GM12878 (cell line): ENCODE data around the gene CHRM2. TPM values are rescaled to one million over a fixed set of nuclear protein-coding genes. Genes with fewer than 3 reads are reported as not detected.

Experiments
- ATAC-seq: fragments of 200-7000 bp; cut with Tn5 transposase; 3 replicates; pipeline ENCODE4 v1.9.1; 2020; ENCODE audit warnings: mild to moderate bottlenecking, moderate library complexity
- BruUV-seq: library from RNA; stranded (reverse); fragments of 400-500 nt; replicated peaks from 2 replicates; lab custom pipeline; 2021; lab: Mats Ljungman, UMichigan
- CTCF ChIA-PET: fragments of 300-600 bp; sonication (Branson Sonifier 250); formaldehyde crosslinking; extraction: SDS; loops from one replicate; lab custom pipeline; 2021; ENCODE audit warnings: inconsistent platforms; lab: Yijun Ruan, JAX
- POLR2A ChIA-PET: fragments of 350-600 bp; formaldehyde crosslinking; extraction: SDS; loops from one replicate; lab custom pipeline; 2021; ENCODE audit warnings: inconsistent platforms; lab: Charles Lee
- RAD21 ChIA-PET: fragments of 300-600 bp; sonication (Branson Sonifier 250); formaldehyde crosslinking; loops from one replicate; lab custom pipeline; 2023; ENCODE audit warnings: antibody characterized with exemption; ENCODE audit not compliant: unreplicated experiment; lab: Charles Lee
- SMC1A ChIA-PET: fragments of 300-600 bp; sonication (Branson Sonifier 250); formaldehyde crosslinking; loops from one replicate; lab custom pipeline; 2023; ENCODE audit not compliant: unreplicated experiment, uncharacterized antibody; lab: Charles Lee
- DNase-seq: peaks from one replicate; pipeline ENCODE4 v3.0.0-alpha.2; 2011; ENCODE audit warnings: low read depth, low spot score
- FAIRE-seq: peaks from 3 replicates; lab custom pipeline; 2011; peaks lifted over from hg19 to GRCh38; lab: Jason Lieb, UNC
- H2AFZ ChIP-seq: 2 replicates; pipeline ENCODE4 v1.6.0; 2011; ENCODE audit warnings: low read depth, low read length, control low read depth; ENCODE audit not compliant: control insufficient read depth
- H3K27ac ChIP-seq: 2 replicates; pipeline ENCODE4 v1.5.1; 2011; ENCODE audit warnings: control low read depth; ENCODE audit not compliant: control insufficient read depth, insufficient read depth
- H3K27me3 ChIP-seq, 2 experiments: replicated peaks in 1 of 2; 2 replicates each; pipeline versions ENCODE4 v1.6.0 to v1.6.1; 2011; ENCODE audit warnings: low read length in 1 of 2; ENCODE audit not compliant: control insufficient read depth in 2 of 2, insufficient read depth in 2 of 2
- H3K36me3 ChIP-seq, 2 experiments: 2 replicates each; pipeline ENCODE4 v1.5.1; 2011; ENCODE audit warnings: low read length in 1 of 2; ENCODE audit not compliant: control insufficient read depth in 2 of 2, insufficient read depth in 2 of 2
- H3K4me1 ChIP-seq: 2 replicates; pipeline ENCODE4 v1.6.1; 2011; ENCODE audit warnings: mild to moderate bottlenecking, low read length, moderate library complexity, mixed read lengths; ENCODE audit not compliant: control insufficient read depth, insufficient read depth
- H3K4me2 ChIP-seq: 2 replicates; pipeline ENCODE4 v1.6.0; 2011; ENCODE audit warnings: control low read depth; ENCODE audit not compliant: control insufficient read depth, insufficient read depth
- H3K4me3 ChIP-seq: fragments of 200-600 bp; sonication (generic); 2 replicates; pipeline ENCODE4 v1.5.1; 2016
- H3K79me2 ChIP-seq: 2 replicates; pipeline ENCODE4 v1.6.0; 2011; ENCODE audit warnings: low read length; ENCODE audit not compliant: control insufficient read depth, insufficient read depth
- H3K9ac ChIP-seq: 2 replicates; pipeline ENCODE4 v1.8.0; 2011; ENCODE audit warnings: low read length, control low read depth, mixed read lengths; ENCODE audit not compliant: control insufficient read depth, insufficient read depth
- H3K9me3 ChIP-seq: replicated peaks from 3 replicates; pipeline ENCODE4 v1.5.1; 2011; ENCODE audit warnings: mild to moderate bottlenecking, low read length; ENCODE audit not compliant: control insufficient read depth, insufficient read depth
- H4K20me1 ChIP-seq: 2 replicates; pipeline ENCODE4 v1.6.0; 2011; ENCODE audit not compliant: control insufficient read depth, insufficient read depth
- E2F4 ChIP-seq: IDR thresholded peaks from 2 replicates; pipeline ENCODE4 v1.6.1; 2012; ENCODE audit warnings: low read depth, low read length, improper control_type of control experiment
- E4F1 ChIP-seq: fragments of 450-650 bp; IDR thresholded peaks from 2 replicates; pipeline ENCODE4 v1.6.1; 2018; ENCODE audit warnings: borderline replicate concordance, mild to moderate bottlenecking; ENCODE audit not compliant: partially characterized antibody
- ESRRA ChIP-seq: IDR thresholded peaks from 2 replicates; pipeline ENCODE4 v1.6.1; 2012; ENCODE audit warnings: mild to moderate bottlenecking, low read length, improper control_type of control experiment
- MLLT1 ChIP-seq: fragments of 450-650 bp; IDR thresholded peaks from 2 replicates; pipeline ENCODE4 v1.6.1; 2016; ENCODE audit warnings: mild to moderate bottlenecking
- MTA2 ChIP-seq: fragments of 450-650 bp; IDR thresholded peaks from 2 replicates; pipeline ENCODE4 v1.6.1; 2016; ENCODE audit warnings: low read depth, mild to moderate bottlenecking, moderate library complexity
- NFYB ChIP-seq: IDR thresholded peaks from 2 replicates; pipeline ENCODE4 v1.6.1; 2011; ENCODE audit warnings: low read depth, mild to moderate bottlenecking, low read length, improper control_type of control experiment, moderate library complexity; ENCODE audit not compliant: insufficient read depth
- NR2C1 ChIP-seq: fragments of 450-650 bp; IDR thresholded peaks from 2 replicates; pipeline ENCODE4 v1.6.1; 2017; ENCODE audit warnings: antibody characterized with exemption, mild to moderate bottlenecking, moderate library complexity
- NRF1 ChIP-seq: conservative IDR thresholded peaks from 2 replicates; pipeline ENCODE4 v1.6.1; 2011; ENCODE audit warnings: mild to moderate bottlenecking, low read depth, low read length, improper control_type of control experiment
- STAT1 ChIP-seq: fragments of 450-650 bp; conservative IDR thresholded peaks from 2 replicates; pipeline ENCODE4 v1.6.1; 2014; ENCODE audit warnings: antibody characterized with exemption, mild to moderate bottlenecking
- YBX1 ChIP-seq: fragments of 450-650 bp; IDR thresholded peaks from 2 replicates; pipeline ENCODE4 v1.6.1; 2016; ENCODE audit warnings: antibody characterized with exemption
- ZNF217 ChIP-seq: fragments of 450-650 bp; IDR thresholded peaks from 2 replicates; pipeline ENCODE4 v1.6.1; 2017; ENCODE audit warnings: antibody characterized with exemption, mild to moderate bottlenecking
- ZNF24 ChIP-seq: fragments of 450-650 bp; IDR thresholded peaks from 2 replicates; pipeline ENCODE4 v1.6.1; 2017; ENCODE audit warnings: antibody characterized with exemption, mild to moderate bottlenecking
- ZNF622 ChIP-seq: fragments of 450-650 bp; IDR thresholded peaks from 2 replicates; pipeline ENCODE4 v1.6.1; 2017; ENCODE audit warnings: mild to moderate bottlenecking, inconsistent platforms
- WGBS: methylation state at CpG from one replicate; pipeline ENCODE4 v1.1.6; 2016; ENCODE audit warnings: low lambda C conversion rate; ENCODE audit not compliant: insufficient replicate concordance, insufficient coverage; ENCODE audit errors: missing lambda C conversion rate; 5-methylcytosine and 5-hydroxymethylcytosine counted together
- in situ Hi-C: fragments of 300-500 bp; cut with MboI; formaldehyde crosslinking; loops from 9 replicates; pipeline ENCODE4 v1.14.3; 2018; ENCODE audit warnings: mixed read lengths
- intact Hi-C: fragments of 100-400 bp; cut with micrococcal nuclease; formaldehyde crosslinking; loops from one replicate; pipeline ENCODE4 v1.14.2; 2022; ENCODE audit not compliant: unreplicated experiment
- polyA plus RNA-seq, 11 experiments: library from polyadenylated mRNA; depleted of rRNA in 4 of 11; unstranded in 6 of 11; stranded (reverse) in 5 of 11; fragments of >200 nt; fragmentation: Nextera tagmentation in 4 of 11; fragmentation: Illumina TruSeq in 1 of 11; extraction: Ambion mirVana in 4 of 11; extraction: Trizol in 1 of 11; gene quantifications; 1 replicate in 1 of 11; 2 replicates in 10 of 11; pipeline versions ENCODE4 v1.2.1 to v1.2.3, GENCODE V29; 2011 to 2016; ENCODE audit warnings: inconsistent platforms in 2 of 11, missing spikeins in 2 of 11, low read depth in 1 of 11
- total RNA-seq, 4 experiments: library from RNA; depleted of rRNA in 3 of 4; stranded (reverse); fragments of >200 nt in 3 of 4; fragmentation: Illumina TruSeq in 1 of 4; extraction: Trizol in 1 of 4; gene quantifications; 2 replicates each; pipeline versions ENCODE4 v1.2.1 to v1.2.3, GENCODE V29; 2013 to 2021
- TF ChIP-seq, protein P1 (sequence below): IDR thresholded peaks from 2 replicates; pipeline ENCODE4 v1.6.1; 2012; ENCODE audit warnings: mild to moderate bottlenecking, low read depth, low read length
- TF ChIP-seq, protein P2 (sequence below): IDR thresholded peaks from 2 replicates; pipeline ENCODE4 v1.6.1; 2012; ENCODE audit warnings: low read depth, low read length, improper control_type of control experiment

CHRM2 gene
- total and polyA plus RNA-seq, 10 of the 15 experiments (the other 5 are each of a cell fraction or from before 2014, with no cell fraction given), result 0.05 TPM; not detected in 9

- TF ChIP-seq E2F4, result no peak
- TF ChIP-seq, protein P1, sequence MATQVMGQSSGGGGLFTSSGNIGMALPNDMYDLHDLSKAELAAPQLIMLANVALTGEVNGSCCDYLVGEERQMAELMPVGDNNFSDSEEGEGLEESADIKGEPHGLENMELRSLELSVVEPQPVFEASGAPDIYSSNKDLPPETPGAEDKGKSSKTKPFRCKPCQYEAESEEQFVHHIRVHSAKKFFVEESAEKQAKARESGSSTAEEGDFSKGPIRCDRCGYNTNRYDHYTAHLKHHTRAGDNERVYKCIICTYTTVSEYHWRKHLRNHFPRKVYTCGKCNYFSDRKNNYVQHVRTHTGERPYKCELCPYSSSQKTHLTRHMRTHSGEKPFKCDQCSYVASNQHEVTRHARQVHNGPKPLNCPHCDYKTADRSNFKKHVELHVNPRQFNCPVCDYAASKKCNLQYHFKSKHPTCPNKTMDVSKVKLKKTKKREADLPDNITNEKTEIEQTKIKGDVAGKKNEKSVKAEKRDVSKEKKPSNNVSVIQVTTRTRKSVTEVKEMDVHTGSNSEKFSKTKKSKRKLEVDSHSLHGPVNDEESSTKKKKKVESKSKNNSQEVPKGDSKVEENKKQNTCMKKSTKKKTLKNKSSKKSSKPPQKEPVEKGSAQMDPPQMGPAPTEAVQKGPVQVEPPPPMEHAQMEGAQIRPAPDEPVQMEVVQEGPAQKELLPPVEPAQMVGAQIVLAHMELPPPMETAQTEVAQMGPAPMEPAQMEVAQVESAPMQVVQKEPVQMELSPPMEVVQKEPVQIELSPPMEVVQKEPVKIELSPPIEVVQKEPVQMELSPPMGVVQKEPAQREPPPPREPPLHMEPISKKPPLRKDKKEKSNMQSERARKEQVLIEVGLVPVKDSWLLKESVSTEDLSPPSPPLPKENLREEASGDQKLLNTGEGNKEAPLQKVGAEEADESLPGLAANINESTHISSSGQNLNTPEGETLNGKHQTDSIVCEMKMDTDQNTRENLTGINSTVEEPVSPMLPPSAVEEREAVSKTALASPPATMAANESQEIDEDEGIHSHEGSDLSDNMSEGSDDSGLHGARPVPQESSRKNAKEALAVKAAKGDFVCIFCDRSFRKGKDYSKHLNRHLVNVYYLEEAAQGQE, result no peak
Observed at GRCh38 chr7:136859803-136860202, 8.6 kb upstream of the CHRM2 start (continued).

DNA sequence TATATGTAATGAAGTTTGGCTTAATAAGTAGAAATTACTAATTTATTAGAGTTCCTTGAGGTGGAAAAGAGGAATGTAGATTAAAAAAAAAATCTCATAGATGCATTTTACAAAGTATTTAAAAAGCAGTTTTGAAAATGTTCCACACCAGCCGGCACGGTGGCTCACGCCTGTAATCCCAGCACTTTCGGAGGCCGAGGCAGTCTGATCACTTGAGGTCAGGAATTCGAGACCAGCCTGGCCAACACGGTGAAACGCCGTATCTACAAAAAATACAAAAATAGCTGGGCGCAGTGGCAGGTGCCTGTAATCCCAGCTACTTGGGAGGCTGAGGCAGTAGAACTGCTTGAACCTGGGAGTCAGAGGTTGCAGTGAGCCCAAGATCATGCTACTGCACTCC lies 3.2 kb upstream of the CHRM2 start:
- BruUV-seq, result no TSS peak
- H3K36me3 ChIP-seq, result no peaks in the 10 kb centered on the region
- SMC1A ChIA-PET, result no interaction called here
- POLR2A ChIA-PET, result no interaction called here
- peaks cover 0 to 4% of the 10 kb centered on the region in 2 experiments; a peak in 2 of 4 replicates for H3K27me3 ChIP-seq
- ATAC-seq (no peak), FAIRE-seq (no peak), DNase-seq (no peak)
- H4K20me1 ChIP-seq, result no peaks in the 10 kb centered on the region
- H3K9me3 ChIP-seq, result no peaks in the 10 kb centered on the region
- in situ Hi-C loops (no loop called here), intact Hi-C loops (no loop called here)
- H3K9ac ChIP-seq, result no peak overlapping the region
- H3K4me3 ChIP-seq, result no peak overlapping the region
- H3K27ac ChIP-seq, result no peak overlapping the region
- H3K4me2 ChIP-seq, result no peak overlapping the region
- 74% methylated on average over 10 of the region's 10 CpGs for WGBS
- no peak overlapping the region for H2AFZ ChIP-seq
- H3K4me1 ChIP-seq, result no peaks in the 10 kb centered on the region
- CTCF ChIA-PET, result no interaction called here
- H3K79me2 ChIP-seq, result no peaks in the 10 kb centered on the region
- RAD21 ChIA-PET, result no interaction called here
- TF ChIP-seq, protein P2, sequence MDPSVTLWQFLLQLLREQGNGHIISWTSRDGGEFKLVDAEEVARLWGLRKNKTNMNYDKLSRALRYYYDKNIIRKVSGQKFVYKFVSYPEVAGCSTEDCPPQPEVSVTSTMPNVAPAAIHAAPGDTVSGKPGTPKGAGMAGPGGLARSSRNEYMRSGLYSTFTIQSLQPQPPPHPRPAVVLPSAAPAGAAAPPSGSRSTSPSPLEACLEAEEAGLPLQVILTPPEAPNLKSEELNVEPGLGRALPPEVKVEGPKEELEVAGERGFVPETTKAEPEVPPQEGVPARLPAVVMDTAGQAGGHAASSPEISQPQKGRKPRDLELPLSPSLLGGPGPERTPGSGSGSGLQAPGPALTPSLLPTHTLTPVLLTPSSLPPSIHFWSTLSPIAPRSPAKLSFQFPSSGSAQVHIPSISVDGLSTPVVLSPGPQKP, result no peak
- TF ChIP-seq ZNF24 (no peak), NFYB (no peak), STAT1 (no peak), YBX1 (no peak), NRF1 (no peak), MLLT1 (no peak), NR2C1 (no peak), MTA2 (no peak), ZNF217 (no peak), E4F1 (no peak), ESRRA (no peak), ZNF622 (no peak)
